Upper lobe of left lung (tissue), 6 donors: ENCODE results near the gene MAK. TPM values are rescaled to one million over a fixed set of nuclear protein-coding genes. Genes with fewer than 3 reads are reported as not detected.
A peak's percentile ranks its signal among the peaks of the same experiment; 100 is the strongest.
"Not testable (repeated sequence)": the region's sequence is repeated elsewhere in the genome, so short reads cannot be mapped to it uniquely, and the experiment has no call there.

ENCODE experiments used
- ATAC-seq, 2 donors: fragments of 200-7000 bp; cut with Tn5 transposase; one replicate each; pipeline ENCODE4 v1.9.1; 2022; ENCODE audit warnings: mild to moderate bottlenecking in 2 of 2, moderate library complexity in 2 of 2; ENCODE audit not compliant: low FRiP score in 2 of 2
- DNase-seq, 2 donors: peaks; one replicate each; pipeline ENCODE4 v3.0.0-alpha.2; 2019 to 2020
- H3K27ac ChIP-seq, 4 donors: fragments of 200-600 bp; sonication (generic); one replicate each; pipeline ENCODE4 v1.5.1; 2016 to 2019
- H3K27me3 ChIP-seq, 4 donors: fragments of 200-600 bp; sonication (generic); one replicate each; pipeline ENCODE4 v1.5.1; 2017 to 2019
- H3K36me3 ChIP-seq, 4 donors: fragments of 200-600 bp; sonication (generic); one replicate each; pipeline ENCODE4 v1.5.1; 2016 to 2019
- H3K4me1 ChIP-seq, 4 donors: fragments of 200-600 bp; sonication (generic); one replicate each; pipeline ENCODE4 v1.5.1; 2018 to 2019
- H3K4me3 ChIP-seq, 4 donors: fragments of 200-600 bp; sonication (generic); one replicate each; pipeline ENCODE4 v1.5.1; 2017 to 2019; ENCODE audit warnings: mild to moderate bottlenecking in 2 of 4, moderate library complexity in 1 of 4
- H3K9me3 ChIP-seq, 4 donors: fragments of 200-600 bp; sonication (generic); one replicate each; pipeline ENCODE4 v1.5.1; 2018 to 2019
- EP300 ChIP-seq, 4 donors: sonication (generic); formaldehyde crosslinking; IDR thresholded peaks; one replicate each; pipeline ENCODE4 v1.5.1; 2017; ENCODE audit warnings: antibody characterized with exemption in 4 of 4, control low read depth in 2 of 4
- POLR2A ChIP-seq, 4 donors: fragments of 450-650 bp; IDR thresholded peaks; one replicate each; pipeline ENCODE4 v1.5.1; 2016 to 2017; ENCODE audit warnings: antibody characterized with exemption in 4 of 4, mild to moderate bottlenecking in 2 of 4
- POLR2AphosphoS5 ChIP-seq, 2 donors: sonication (generic); formaldehyde crosslinking; IDR thresholded peaks; one replicate each; pipeline ENCODE4 v1.5.1; 2017; ENCODE audit warnings: antibody characterized with exemption in 2 of 2
- whole genome bisulfite sequencing, 2 donors: methylation state at CpG; one replicate each; pipeline ENCODE4 v1.1.5; 2017 to 2018; 5-methylcytosine and 5-hydroxymethylcytosine counted together
- total RNA-seq, 6 donors: library from RNA; depleted of rRNA in 4 of 6; stranded (reverse); fragments of >200 nt in 4 of 6; gene quantifications; one replicate each; pipeline versions ENCODE4 v1.1.0 to v1.2.1, GENCODE V29; 2016 to 2021
- TF ChIP-seq, protein P1 (sequence below), 6 experiments: fragments of 450-650 bp in 4 of 6; fragments of 200-600 bp in 2 of 6; sonication (generic) in 2 of 6; IDR thresholded peaks; one replicate each; pipeline ENCODE4 v1.5.1; 2016 to 2019; ENCODE audit warnings: antibody characterized with exemption in 6 of 6
- donor health status: DM: no; HTN: no; CAD: no; lungs with moderate emphysema.
- donor health status: DM: no; HTN: yes; CAD: no; lungs with severe emphysema.

Gene MAK
- total RNA-seq, 6 donors from 2014 or later = 0.57 to 5.3 (median 1.8) TPM; not detected in 1

DNA sequence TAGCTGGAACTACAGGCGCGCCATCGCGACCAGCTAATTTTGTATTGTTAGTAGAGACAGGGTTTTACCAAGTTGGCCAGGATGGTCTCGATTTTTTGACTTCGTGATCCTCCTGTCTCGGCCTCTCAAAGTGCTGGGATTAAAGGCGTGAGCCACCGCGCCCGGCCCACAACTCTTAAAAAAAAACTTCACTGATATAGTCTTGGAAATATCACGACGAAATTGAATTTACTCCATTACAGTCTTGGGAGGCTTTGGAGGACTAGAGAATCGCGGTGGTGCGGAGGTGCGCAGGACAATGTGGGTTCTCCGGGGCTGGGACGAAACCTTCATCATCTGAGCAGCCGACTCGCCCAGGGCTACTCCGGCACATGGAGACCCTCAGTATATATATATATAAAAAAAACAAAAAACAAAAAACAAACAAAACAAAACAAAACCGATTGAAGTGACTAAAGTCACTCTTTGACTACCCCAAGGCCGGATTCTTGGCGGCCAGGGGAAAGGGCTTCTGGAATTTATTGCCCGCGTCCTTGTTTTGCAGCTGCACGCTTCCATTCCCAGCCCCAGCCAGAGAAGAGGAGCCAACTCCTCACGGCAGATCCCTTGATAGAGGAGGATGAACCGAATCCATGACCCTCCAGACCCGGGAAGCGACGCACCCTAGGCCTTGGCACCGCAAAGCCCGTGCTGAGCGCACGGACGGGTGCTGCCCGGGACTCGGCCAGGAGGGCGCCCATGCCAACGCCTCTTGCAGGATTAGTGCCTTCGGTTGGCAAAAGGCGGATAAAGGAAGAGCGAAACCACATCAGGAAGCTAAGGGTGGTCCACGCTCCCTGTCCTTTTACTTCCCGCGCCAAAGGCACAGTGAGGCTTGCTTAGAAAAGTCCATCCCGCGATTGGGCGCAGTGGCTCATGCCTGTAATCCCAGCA lies 45.2 kb upstream of the MAK start:
- Histone ChIP-seq H3K9me3 (no peaks in the 10 kb centered on the region), H3K27ac (no peak overlapping the region), H3K27me3 (peaks cover 0 to 45% (median 9%) of the 10 kb centered on the region in 4 donors), H3K36me3 (no peaks in the 10 kb centered on the region), H3K4me3 (no peak overlapping the region), H3K4me1 (peaks cover 10 to 33% (median 21%) of the 10 kb centered on the region in 4 donors)
- DNase-seq = peak in 1 of 2 donors; percentile 51
- ATAC-seq = no peak
- TF ChIP-seq, protein P1, sequence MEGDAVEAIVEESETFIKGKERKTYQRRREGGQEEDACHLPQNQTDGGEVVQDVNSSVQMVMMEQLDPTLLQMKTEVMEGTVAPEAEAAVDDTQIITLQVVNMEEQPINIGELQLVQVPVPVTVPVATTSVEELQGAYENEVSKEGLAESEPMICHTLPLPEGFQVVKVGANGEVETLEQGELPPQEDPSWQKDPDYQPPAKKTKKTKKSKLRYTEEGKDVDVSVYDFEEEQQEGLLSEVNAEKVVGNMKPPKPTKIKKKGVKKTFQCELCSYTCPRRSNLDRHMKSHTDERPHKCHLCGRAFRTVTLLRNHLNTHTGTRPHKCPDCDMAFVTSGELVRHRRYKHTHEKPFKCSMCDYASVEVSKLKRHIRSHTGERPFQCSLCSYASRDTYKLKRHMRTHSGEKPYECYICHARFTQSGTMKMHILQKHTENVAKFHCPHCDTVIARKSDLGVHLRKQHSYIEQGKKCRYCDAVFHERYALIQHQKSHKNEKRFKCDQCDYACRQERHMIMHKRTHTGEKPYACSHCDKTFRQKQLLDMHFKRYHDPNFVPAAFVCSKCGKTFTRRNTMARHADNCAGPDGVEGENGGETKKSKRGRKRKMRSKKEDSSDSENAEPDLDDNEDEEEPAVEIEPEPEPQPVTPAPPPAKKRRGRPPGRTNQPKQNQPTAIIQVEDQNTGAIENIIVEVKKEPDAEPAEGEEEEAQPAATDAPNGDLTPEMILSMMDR (IDR thresholded peaks at IDR 0.05) = no peak
- TF ChIP-seq POLR2AphosphoS5 (IDR thresholded peaks at IDR 0.05) = no peak
- WGBS, 2 donors = 24% methylated on average over 37 to 51 of the region's 51 CpGs

DNA sequence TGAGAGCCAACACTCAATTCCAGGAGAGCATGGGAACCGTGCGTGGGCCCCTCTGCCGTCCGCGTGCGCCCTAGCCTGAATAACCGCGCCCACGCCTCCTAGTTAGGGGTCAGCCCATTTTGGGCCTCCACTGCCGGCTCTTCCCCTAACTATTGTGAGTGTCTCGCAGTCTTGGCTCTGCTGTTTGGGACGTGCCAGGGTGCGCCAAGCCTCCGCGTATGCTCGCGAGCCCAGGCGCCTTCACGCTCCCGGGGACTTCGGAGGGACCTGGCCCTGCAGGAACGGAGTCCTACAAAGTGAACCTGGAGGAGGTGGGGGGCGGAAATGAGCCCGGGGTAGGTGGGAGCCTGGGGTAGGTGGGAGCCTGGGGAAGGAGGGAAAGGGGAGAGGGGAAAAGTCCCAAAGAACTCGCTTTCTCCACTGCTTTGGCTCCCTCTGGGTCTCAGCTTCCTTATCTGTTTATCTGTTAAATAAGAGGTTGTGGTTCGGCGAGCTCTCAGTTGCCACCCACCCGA lies 44.4 kb upstream of the MAK start:
- ATAC-seq (no peak), DNase-seq (peak in 1 of 2 donors; percentile 54)
- Histone ChIP-seq H3K9me3 (no peaks in the 10 kb centered on the region), H3K4me3 (no peak overlapping the region), H3K4me1 (peaks cover 10 to 33% (median 21%) of the 10 kb centered on the region in 4 donors), H3K36me3 (no peaks in the 10 kb centered on the region), H3K27me3 (peaks cover 0 to 45% (median 9%) of the 10 kb centered on the region in 4 donors), H3K27ac (no peak overlapping the region)
- TF ChIP-seq EP300 (IDR thresholded peaks at IDR 0.05) (no peak), POLR2A (IDR thresholded peaks at IDR 0.05) (no peak), POLR2AphosphoS5 (IDR thresholded peaks at IDR 0.05) (no peak)
- TF ChIP-seq, protein P1 (IDR thresholded peaks at IDR 0.05) = no peak
- WGBS, 2 donors = 16 to 18% methylated on average over 20 to 28 of the region's 28 CpGs

- DNase-seq, H3K27ac ChIP-seq, H3K9me3 ChIP-seq, H3K4me3 ChIP-seq, ATAC-seq, H3K36me3 ChIP-seq: not testable (repeated sequence)
- peaks cover 0 to 45% (median 9%) of the 10 kb centered on the region in 4 donors for H3K27me3 ChIP-seq
- peaks cover 10 to 29% (median 19%) of the 10 kb centered on the region in 4 donors for H3K4me1 ChIP-seq
- 28 to 47% methylated on average over 14 of the region's 14 CpGs for WGBS, 2 donors
Measured at GRCh38 chr6:10882253-10882630, 43.9 kb upstream of the MAK start.

DNA sequence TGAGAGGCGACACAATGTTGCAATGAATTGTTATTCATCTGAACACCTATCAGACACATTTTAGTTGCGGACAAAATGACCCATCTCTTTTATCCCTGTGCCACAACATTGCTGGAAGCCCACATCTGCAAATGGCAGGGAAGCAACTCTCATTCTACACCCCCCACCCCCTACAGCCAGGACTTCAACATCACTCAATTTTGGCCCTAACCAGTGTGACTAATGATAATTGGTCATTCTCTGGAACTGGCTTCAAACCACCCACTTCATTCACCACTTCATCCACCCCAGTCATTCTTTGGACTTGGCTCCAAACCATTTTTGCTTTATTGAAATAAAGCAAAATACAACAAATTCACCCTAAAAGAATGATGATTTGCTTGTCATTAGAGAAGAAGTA lies 42.0 kb upstream of the MAK start:
- Histone ChIP-seq H3K36me3 (no peaks in the 10 kb centered on the region), H3K27me3 (peaks cover 0 to 37% (median 9%) of the 10 kb centered on the region in 4 donors), H3K4me1 (peaks cover 0 to 18% (median 10%) of the 10 kb centered on the region in 4 donors), H3K27ac (no peak overlapping the region), H3K9me3 (no peaks in the 10 kb centered on the region), H3K4me3 (no peak overlapping the region)
- DNase-seq = no peak
- no peak for ATAC-seq
- WGBS, 2 donors = 95% methylated on average over 2 of the region's 2 CpGs
- TF ChIP-seq POLR2A (IDR thresholded peaks at IDR 0.05) (no peak), EP300 (IDR thresholded peaks at IDR 0.05) (no peak), POLR2AphosphoS5 (IDR thresholded peaks at IDR 0.05) (no peak)
- TF ChIP-seq, protein P1 (IDR thresholded peaks at IDR 0.05) = no peak

- Histone ChIP-seq H3K36me3 (no peaks in the 10 kb centered on the region), H3K4me1 (peaks cover 0 to 11% (median 4%) of the 10 kb centered on the region in 4 donors), H3K4me3 (no peak overlapping the region), H3K27me3 (peaks cover 0 to 20% (median 6%) of the 10 kb centered on the region in 4 donors), H3K27ac (no peak overlapping the region), H3K9me3 (no peaks in the 10 kb centered on the region)
- ATAC-seq (no peak), DNase-seq (no peak)
- TF ChIP-seq POLR2A (IDR thresholded peaks at IDR 0.05) (no peak), POLR2AphosphoS5 (IDR thresholded peaks at IDR 0.05) (no peak), EP300 (IDR thresholded peaks at IDR 0.05) (no peak)
- TF ChIP-seq, protein P1 (IDR thresholded peaks at IDR 0.05) = no peak
- 89 to 93% methylated on average over 1 of the region's 1 CpG for WGBS, 2 donors
Measured at GRCh38 chr6:10877871-10878270, 39.5 kb upstream of the MAK start.
